Lower leg skin (tissue), 3 donors: ENCODE results near the gene ROR1.

Experiments
- POLR2A ChIP-seq, 2 donors: fragments of 450-650 bp; IDR thresholded peaks; one replicate each; pipeline ENCODE4 v1.6.1; 2016 to 2017; ENCODE audit warnings: antibody characterized with exemption in 2 of 2, mild to moderate bottlenecking in 1 of 2, moderate library complexity in 1 of 2
- TF ChIP-seq, protein P1 (sequence below), 3 donors: fragments of 450-650 bp; IDR thresholded peaks; one replicate each; pipeline ENCODE4 v1.5.1; 2016; ENCODE audit warnings: antibody characterized with exemption in 3 of 3, mild to moderate bottlenecking in 3 of 3, moderate library complexity in 2 of 3

DNA sequence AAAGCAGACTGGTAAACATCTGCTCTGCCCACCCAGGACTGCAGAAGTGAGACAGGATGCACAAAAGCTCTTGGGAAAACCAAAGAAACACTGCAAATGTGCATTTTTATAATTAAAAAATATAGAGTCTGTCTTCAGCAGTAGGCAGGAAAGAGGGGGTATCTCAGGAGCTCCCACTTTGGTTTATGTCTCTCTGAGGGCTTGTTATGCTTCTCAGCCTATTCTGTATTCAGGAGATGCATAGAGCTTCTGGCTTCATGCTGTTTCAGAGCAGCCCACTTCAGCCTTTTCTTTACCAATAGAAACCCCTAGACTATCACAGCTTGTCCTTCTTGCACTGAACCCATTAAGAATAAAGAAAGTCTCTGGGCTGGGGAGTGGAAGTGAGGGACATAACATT, 148.0 kb downstream of the ROR1 start:
- TF ChIP-seq, protein P1, sequence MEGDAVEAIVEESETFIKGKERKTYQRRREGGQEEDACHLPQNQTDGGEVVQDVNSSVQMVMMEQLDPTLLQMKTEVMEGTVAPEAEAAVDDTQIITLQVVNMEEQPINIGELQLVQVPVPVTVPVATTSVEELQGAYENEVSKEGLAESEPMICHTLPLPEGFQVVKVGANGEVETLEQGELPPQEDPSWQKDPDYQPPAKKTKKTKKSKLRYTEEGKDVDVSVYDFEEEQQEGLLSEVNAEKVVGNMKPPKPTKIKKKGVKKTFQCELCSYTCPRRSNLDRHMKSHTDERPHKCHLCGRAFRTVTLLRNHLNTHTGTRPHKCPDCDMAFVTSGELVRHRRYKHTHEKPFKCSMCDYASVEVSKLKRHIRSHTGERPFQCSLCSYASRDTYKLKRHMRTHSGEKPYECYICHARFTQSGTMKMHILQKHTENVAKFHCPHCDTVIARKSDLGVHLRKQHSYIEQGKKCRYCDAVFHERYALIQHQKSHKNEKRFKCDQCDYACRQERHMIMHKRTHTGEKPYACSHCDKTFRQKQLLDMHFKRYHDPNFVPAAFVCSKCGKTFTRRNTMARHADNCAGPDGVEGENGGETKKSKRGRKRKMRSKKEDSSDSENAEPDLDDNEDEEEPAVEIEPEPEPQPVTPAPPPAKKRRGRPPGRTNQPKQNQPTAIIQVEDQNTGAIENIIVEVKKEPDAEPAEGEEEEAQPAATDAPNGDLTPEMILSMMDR (IDR thresholded peaks at IDR 0.05) = no peak
- no peak for TF ChIP-seq POLR2A (IDR thresholded peaks at IDR 0.05)
